C4-2B (cell line): ENCODE data around the gene CHCHD4.

Experiments used
- ZFX ChIP-seq: fragments of 450-650 bp; IDR thresholded peaks from 2 replicates; pipeline ENCODE4 v1.6.1; 2017
- TF ChIP-seq, protein P1 (sequence below): fragments of 450-650 bp; conservative IDR thresholded peaks from 2 replicates; pipeline ENCODE4 v1.5.1; 2017; ENCODE audit warnings: mild to moderate bottlenecking

DNA sequence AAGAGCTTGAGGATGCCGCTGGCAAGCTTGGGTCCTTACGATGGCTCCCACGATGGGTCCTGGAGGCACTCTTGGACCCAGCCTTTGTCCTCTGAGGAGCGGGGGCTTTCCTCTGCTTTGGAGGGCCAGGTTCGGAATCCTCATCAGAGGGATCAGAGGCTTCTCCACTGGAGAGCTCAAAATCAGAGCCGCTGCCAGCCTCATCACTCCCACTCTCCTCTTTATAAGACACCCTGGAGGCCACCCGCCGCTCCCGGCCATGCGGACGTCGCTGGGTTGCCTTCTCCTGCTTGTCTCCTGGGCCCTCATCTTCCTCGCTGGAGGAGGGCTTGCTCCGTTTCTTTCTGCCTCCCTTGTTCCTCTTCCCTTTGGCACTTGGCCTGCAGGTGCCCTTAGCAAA is 33.7 kb upstream of the CHCHD4 start:
- TF ChIP-seq, protein P1, sequence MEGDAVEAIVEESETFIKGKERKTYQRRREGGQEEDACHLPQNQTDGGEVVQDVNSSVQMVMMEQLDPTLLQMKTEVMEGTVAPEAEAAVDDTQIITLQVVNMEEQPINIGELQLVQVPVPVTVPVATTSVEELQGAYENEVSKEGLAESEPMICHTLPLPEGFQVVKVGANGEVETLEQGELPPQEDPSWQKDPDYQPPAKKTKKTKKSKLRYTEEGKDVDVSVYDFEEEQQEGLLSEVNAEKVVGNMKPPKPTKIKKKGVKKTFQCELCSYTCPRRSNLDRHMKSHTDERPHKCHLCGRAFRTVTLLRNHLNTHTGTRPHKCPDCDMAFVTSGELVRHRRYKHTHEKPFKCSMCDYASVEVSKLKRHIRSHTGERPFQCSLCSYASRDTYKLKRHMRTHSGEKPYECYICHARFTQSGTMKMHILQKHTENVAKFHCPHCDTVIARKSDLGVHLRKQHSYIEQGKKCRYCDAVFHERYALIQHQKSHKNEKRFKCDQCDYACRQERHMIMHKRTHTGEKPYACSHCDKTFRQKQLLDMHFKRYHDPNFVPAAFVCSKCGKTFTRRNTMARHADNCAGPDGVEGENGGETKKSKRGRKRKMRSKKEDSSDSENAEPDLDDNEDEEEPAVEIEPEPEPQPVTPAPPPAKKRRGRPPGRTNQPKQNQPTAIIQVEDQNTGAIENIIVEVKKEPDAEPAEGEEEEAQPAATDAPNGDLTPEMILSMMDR, result no peak
- no peak for TF ChIP-seq ZFX
